Measurements from ENCODE around the gene MACROD2.

The MACROD2 gene

GRCh38 chr20:14826543-14827313, 831.4 kb downstream of the MACROD2 start:
- H3K4me3 ChIP-seq (ENCODE audit: insufficient read depth, low read length, poor library complexity, severe bottlenecking): no peak overlapping the region
- H3K4me2 ChIP-seq (ENCODE audit: low read depth, low read length, poor library complexity, severe bottlenecking): no peak overlapping the region
- H3K79me2 ChIP-seq (ENCODE audit: insufficient read depth, low read length): no peaks in the 10 kb centered on the region

GRCh38 chr20:14828459-14828858, 833.1 kb downstream of the MACROD2 start:
- Histone ChIP-seq H3K27me3 (ENCODE audit: low read length) (no peaks in the 10 kb centered on the region), H3K9me3 (ENCODE audit: insufficient read depth, low read length) (no peaks in the 10 kb centered on the region), H3K9me2 (replicated peaks; ENCODE audit: insufficient read depth, low read length) (no peaks in the 10 kb centered on the region), H2AFZ (ENCODE audit: low read depth, low read length, severe bottlenecking) (no peak overlapping the region), H3F3A (ENCODE audit: insufficient read depth) (no peaks in the 10 kb centered on the region), H3K79me2 (ENCODE audit: insufficient read depth, low read length) (no peaks in the 10 kb centered on the region), H3K4me2 (ENCODE audit: low read depth, low read length, poor library complexity, severe bottlenecking) (no peak overlapping the region), H3K27ac (ENCODE audit: low read depth, low read length) (no peak overlapping the region), H3K9ac (ENCODE audit: low read length) (no peak overlapping the region), H3K4me3 (ENCODE audit: insufficient read depth, low read length, poor library complexity, severe bottlenecking) (no peak overlapping the region), H4K20me1 (ENCODE audit: low read depth, low read length) (no peaks in the 10 kb centered on the region), H3K36me3 (ENCODE audit: low read length) (no peaks in the 10 kb centered on the region)
- TF ChIP-seq EZH2phosphoT487 (conservative IDR thresholded peaks at IDR 0.05; ENCODE audit: low read length) (no peak), CTCF (IDR thresholded peaks at IDR 0.05; ENCODE audit: insufficient read depth, low read length, poor library complexity, severe bottlenecking) (no peak)

More at GRCh38 chr20:14826543-14827313, 831.4 kb downstream of the MACROD2 start:
- Histone ChIP-seq H3K27me3 (ENCODE audit: low read length) (no peaks in the 10 kb centered on the region), H4K20me1 (ENCODE audit: low read depth, low read length) (no peaks in the 10 kb centered on the region), H3K9me3 (ENCODE audit: insufficient read depth, low read length) (no peaks in the 10 kb centered on the region), H2AFZ (ENCODE audit: low read depth, low read length, severe bottlenecking) (no peak overlapping the region), H3K27ac (ENCODE audit: low read depth, low read length) (no peak overlapping the region), H3K9ac (ENCODE audit: low read length) (no peak overlapping the region), H3K36me3 (ENCODE audit: low read length) (no peaks in the 10 kb centered on the region), H3F3A (ENCODE audit: insufficient read depth) (no peaks in the 10 kb centered on the region), H3K9me2 (replicated peaks; ENCODE audit: insufficient read depth, low read length) (no peaks in the 10 kb centered on the region)
- no peak for TF ChIP-seq CTCF (IDR thresholded peaks at IDR 0.05; ENCODE audit: insufficient read depth, low read length, poor library complexity, severe bottlenecking)
- TF ChIP-seq EZH2phosphoT487 (conservative IDR thresholded peaks at IDR 0.05; ENCODE audit: low read length): no peak

GRCh38 chr20:14829906-14830305, 834.6 kb downstream of the MACROD2 start:
- Histone ChIP-seq H3K27ac (ENCODE audit: low read depth, low read length) (no peak overlapping the region), H3K27me3 (ENCODE audit: low read length) (no peaks in the 10 kb centered on the region), H3K9me2 (replicated peaks; ENCODE audit: insufficient read depth, low read length) (no peaks in the 10 kb centered on the region), H3K36me3 (ENCODE audit: low read length) (no peaks in the 10 kb centered on the region), H3K9ac (ENCODE audit: low read length) (no peak overlapping the region), H3K4me2 (ENCODE audit: low read depth, low read length, poor library complexity, severe bottlenecking) (no peak overlapping the region), H3F3A (ENCODE audit: insufficient read depth) (no peaks in the 10 kb centered on the region), H3K9me3 (ENCODE audit: insufficient read depth, low read length) (no peaks in the 10 kb centered on the region), H4K20me1 (ENCODE audit: low read depth, low read length) (no peaks in the 10 kb centered on the region), H2AFZ (ENCODE audit: low read depth, low read length, severe bottlenecking) (no peak overlapping the region), H3K79me2 (ENCODE audit: insufficient read depth, low read length) (no peaks in the 10 kb centered on the region), H3K4me3 (ENCODE audit: insufficient read depth, low read length, poor library complexity, severe bottlenecking) (no peak overlapping the region)
- TF ChIP-seq EZH2phosphoT487 (conservative IDR thresholded peaks at IDR 0.05; ENCODE audit: low read length) (no peak), CTCF (IDR thresholded peaks at IDR 0.05; ENCODE audit: insufficient read depth, low read length, poor library complexity, severe bottlenecking) (no peak)
